IMR-90 (cell line): Measurements from ENCODE around the gene SPNS2. TPM values are rescaled to one million over a fixed set of nuclear protein-coding genes. Genes with fewer than 3 reads are reported as not detected.

Source experiments
- ATAC-seq: fragments of 200-7000 bp; cut with Tn5 transposase; 2 replicates; pipeline ENCODE4 v1.9.1; 2020; ENCODE audit warnings: low read depth, mild to moderate bottlenecking, moderate library complexity
- BruUV-seq: library from RNA; stranded (reverse); fragments of 400-500 nt; replicated peaks from 2 replicates; lab custom pipeline; 2021; lab: Mats Ljungman, UMichigan
- CTCF ChIA-PET: fragments of 300-600 bp; formaldehyde crosslinking; extraction: SDS; loops from one replicate; lab custom pipeline; 2021; ENCODE audit warnings: antibody characterized with exemption; lab: Yijun Ruan, JAX
- POLR2A ChIA-PET: fragments of 300-600 bp; sonication (Branson Sonifier 250); formaldehyde crosslinking; loops from one replicate; lab custom pipeline; 2022; ENCODE audit warnings: antibody characterized with exemption; ENCODE audit not compliant: unreplicated experiment; lab: Charles Lee
- DNase-seq: peaks from one replicate; pipeline ENCODE4 v3.0.0; 2013
- H2AFZ ChIP-seq: replicated peaks from 2 replicates; pipeline ENCODE3; 2013; ENCODE audit warnings: low read length, mild to moderate bottlenecking; ENCODE audit not compliant: poor library complexity
- H2AK5ac ChIP-seq: 2 replicates; pipeline ENCODE4 v1.6.1; 2013; ENCODE audit warnings: low read depth, low read length, inconsistent platforms
- H2AK9ac ChIP-seq: replicated peaks from 2 replicates; pipeline ENCODE3; 2013; ENCODE audit warnings: mild to moderate bottlenecking, low read depth, low read length, moderate library complexity; ENCODE audit not compliant: poor library complexity
- H2BK120ac ChIP-seq: 2 replicates; pipeline ENCODE4 v1.6.1; 2013; ENCODE audit warnings: low read depth, low read length, inconsistent platforms
- H2BK15ac ChIP-seq: 3 replicates; pipeline ENCODE4 v1.6.1; 2013; ENCODE audit warnings: low read depth, low read length, inconsistent platforms
- H2BK20ac ChIP-seq: 2 replicates; pipeline ENCODE4 v1.6.1; 2013; ENCODE audit warnings: low read depth, mild to moderate bottlenecking, inconsistent platforms, low read length, moderate library complexity
- H2BK5ac ChIP-seq: 2 replicates; pipeline ENCODE4 v1.6.1; 2013; ENCODE audit warnings: mild to moderate bottlenecking, low read depth, low read length, inconsistent platforms; ENCODE audit not compliant: poor library complexity, severe bottlenecking
- H3K14ac ChIP-seq: replicated peaks from 2 replicates; pipeline ENCODE4 v1.6.1; 2013; ENCODE audit warnings: low read depth, low read length, inconsistent platforms
- H3K18ac ChIP-seq: 2 replicates; pipeline ENCODE4 v1.6.1; 2013; ENCODE audit warnings: low read depth, low read length, control low read depth
- H3K23ac ChIP-seq: 2 replicates; pipeline ENCODE4 v1.6.1; 2013; ENCODE audit warnings: low read depth, low read length, inconsistent platforms
- H3K27ac ChIP-seq: 2 replicates; pipeline ENCODE4 v1.5.1; 2013; ENCODE audit warnings: mild to moderate bottlenecking, control low read depth, low read length; ENCODE audit not compliant: insufficient read depth
- H3K27me3 ChIP-seq: 2 replicates; pipeline ENCODE4 v1.6.1; 2013; ENCODE audit warnings: low read length; ENCODE audit not compliant: control insufficient read depth, insufficient read depth
- H3K36me3 ChIP-seq: 2 replicates; pipeline ENCODE4 v1.6.1; 2013; ENCODE audit warnings: low read length, mixed read lengths; ENCODE audit not compliant: control insufficient read depth, insufficient read depth
- H3K4ac ChIP-seq: 2 replicates; pipeline ENCODE4 v1.6.1; 2013; ENCODE audit warnings: low read depth, low read length, inconsistent platforms
- H3K4me1 ChIP-seq: 2 replicates; pipeline ENCODE4 v1.6.1; 2013; ENCODE audit warnings: low read length, mixed read lengths; ENCODE audit not compliant: control insufficient read depth, insufficient read depth
- H3K4me2 ChIP-seq: 2 replicates; pipeline ENCODE4 v1.6.1; 2013; ENCODE audit warnings: low read depth, mild to moderate bottlenecking, control low read depth, low read length, moderate library complexity
- H3K4me3 ChIP-seq: 2 replicates; pipeline ENCODE4 v1.5.1; 2013; ENCODE audit warnings: low read depth, mild to moderate bottlenecking, control low read depth, low read length, moderate library complexity; ENCODE audit not compliant: insufficient read depth
- H3K56ac ChIP-seq: 2 replicates; pipeline ENCODE4 v1.6.1; 2013; ENCODE audit warnings: low read length, inconsistent platforms; ENCODE audit not compliant: insufficient read depth; ENCODE audit errors: extremely low read depth
- H3K79me1 ChIP-seq, 2 experiments: 2 replicates each; pipeline ENCODE4 v1.6.1; 2013; ENCODE audit warnings: low read length in 2 of 2, inconsistent platforms in 1 of 2, low read depth in 1 of 2
- H3K9ac ChIP-seq: 2 replicates; pipeline ENCODE4 v1.6.1; 2013; ENCODE audit warnings: low read depth, low read length, control low read depth
- H3K9me1 ChIP-seq: 2 replicates; pipeline ENCODE4 v1.6.1; 2013; ENCODE audit warnings: low read length, inconsistent platforms; ENCODE audit not compliant: insufficient read depth
- H3K9me3 ChIP-seq: 2 replicates; pipeline ENCODE4 v1.6.1; 2013; ENCODE audit warnings: low read length; ENCODE audit not compliant: control insufficient read depth, insufficient read depth
- H4K20me1 ChIP-seq: 2 replicates; pipeline ENCODE4 v1.6.1; 2013; ENCODE audit warnings: low read length, inconsistent platforms; ENCODE audit not compliant: insufficient read depth
- H4K5ac ChIP-seq: 2 replicates; pipeline ENCODE4 v1.6.1; 2013; ENCODE audit warnings: mild to moderate bottlenecking, low read depth, low read length, control low read depth
- H4K8ac ChIP-seq, 2 experiments: 2 replicates each; pipeline ENCODE4 v1.6.1; 2013; ENCODE audit warnings: low read depth in 2 of 2, low read length in 2 of 2, control low read depth in 1 of 2, inconsistent platforms in 1 of 2
- H4K91ac ChIP-seq: 2 replicates; pipeline ENCODE4 v1.6.1; 2013; ENCODE audit warnings: low read depth, low read length, inconsistent platforms; ENCODE audit not compliant: insufficient read depth
- CEBPB ChIP-seq: IDR thresholded peaks from 2 replicates; pipeline ENCODE4 v1.6.1; 2012; ENCODE audit warnings: low read depth, low read length, improper control_type of control experiment
- FOS ChIP-seq: fragments of 150-350 bp; IDR thresholded peaks from 2 replicates; pipeline ENCODE4 v1.6.1; 2016; ENCODE audit warnings: low read depth, low read length
- WGBS, 2 experiments: methylation state at CpG; one replicate each; pipeline versions ENCODE4 v1.1.5 to v1.1.7; 2013; ENCODE audit warnings: missing lambda C conversion rate in 2 of 2; ENCODE audit not compliant: insufficient read length in 1 of 2; ENCODE audit errors: extremely low coverage in 2 of 2; 5-methylcytosine and 5-hydroxymethylcytosine counted together
- dilution Hi-C: fragments of 300-500 bp; cut with HindIII; formaldehyde crosslinking; loops from one replicate; pipeline ENCODE4 v1.14.3; 2018; ENCODE audit warnings: low sequenced_read_pairs; ENCODE audit not compliant: unreplicated experiment
- in situ Hi-C: fragments of 300-500 bp; cut with MboI; formaldehyde crosslinking; loops from 3 replicates; pipeline ENCODE4 v1.14.3; 2019; ENCODE audit warnings: low sequenced_read_pairs, inconsistent platforms, mixed read lengths
- intact Hi-C: fragments of 100-400 bp; cut with micrococcal nuclease; formaldehyde crosslinking; loops from 2 replicates; pipeline ENCODE4 v1.10.0; 2022
- polyA plus RNA-seq, 3 experiments: library from polyadenylated mRNA; depleted of rRNA; stranded (reverse); fragments of >200 nt; gene quantifications; 2 replicates each; pipeline ENCODE4 v1.2.3, GENCODE V29; 2012; ENCODE audit warnings: low replicate concordance in 1 of 3
- total RNA-seq: library from RNA; depleted of rRNA; stranded (reverse); fragments of >200 nt; gene quantifications from 2 replicates; pipeline ENCODE4 v1.2.3, GENCODE V29; 2012

SPNS2 gene
- total and polyA plus RNA-seq, 2 of the 4 experiments (the other 2 are of a cell fraction) = under 0.01 TPM; not detected in 1

DNA sequence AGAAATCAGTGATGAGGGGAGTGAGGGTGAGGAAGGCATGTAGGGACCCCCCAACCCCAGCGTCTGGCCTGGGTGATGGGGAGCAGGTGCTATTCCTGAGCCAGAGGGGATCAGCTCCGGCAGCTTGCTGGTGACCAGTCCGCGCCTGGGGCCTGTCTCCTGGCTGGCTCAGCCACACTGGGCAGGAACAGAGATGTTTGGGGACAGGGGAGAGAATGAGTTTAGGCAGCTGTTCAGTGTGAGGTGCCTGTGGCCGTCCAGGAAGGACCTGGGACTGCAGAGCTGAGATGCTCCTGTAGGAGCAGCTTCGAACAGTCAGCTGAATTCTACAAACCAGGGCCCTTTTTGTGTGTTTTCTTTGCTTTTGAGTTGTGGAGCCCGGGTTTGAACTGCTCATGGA lies 23.2 kb upstream of the SPNS2 start:
- TF ChIP-seq FOS (no peak), CEBPB (no peak)
- Histone ChIP-seq H2BK5ac (no peak overlapping the region), H4K8ac (no peak overlapping the region), H3K56ac (no peak overlapping the region), H2AFZ (no peak overlapping the region), H2BK15ac (no peak overlapping the region), H3K27me3 (peaks cover 37% of the 10 kb centered on the region), H2AK9ac (no peak overlapping the region), H3K4me3 (no peak overlapping the region), H3K18ac (no peak overlapping the region), H4K20me1 (no peaks in the 10 kb centered on the region), H2BK20ac (no peak overlapping the region), H3K27ac (no peak overlapping the region), H3K23ac (no peak overlapping the region), H3K14ac (no peak overlapping the region), H4K5ac (no peak overlapping the region), H3K9ac (no peak overlapping the region), H2BK120ac (no peak overlapping the region), H3K4ac (no peak overlapping the region), H3K9me3 (no peaks in the 10 kb centered on the region), H3K4me1 (no peaks in the 10 kb centered on the region), H3K79me1 (no peaks in the 10 kb centered on the region), H3K36me3 (no peaks in the 10 kb centered on the region), H3K4me2 (no peak overlapping the region), H4K91ac (no peak overlapping the region), H2AK5ac (no peak overlapping the region), H3K9me1 (no peaks in the 10 kb centered on the region)
- ChIA-PET CTCF (no interaction called here), POLR2A (no interaction called here)
- no TSS peak for BruUV-seq
- ATAC-seq (no peak), DNase-seq (no peak)
- WGBS, 2 experiments = 42% methylated on average over 2 of the region's 7 CpGs; no CpG with 5 or more reads in 1 of the 2 experiments
- dilution Hi-C loops (no loop called here), intact Hi-C loops (no loop called here), in situ Hi-C loops (no loop called here)
